Measurements from ENCODE around the gene MUC4. TPM values are rescaled to one million over a fixed set of nuclear protein-coding genes. Genes with fewer than 3 reads are reported as not detected.

Gene MUC4
- polyA plus RNA-seq, 1 of the 3 experiments (the other 2 are of a cell fraction) = 0.07 TPM

DNA sequence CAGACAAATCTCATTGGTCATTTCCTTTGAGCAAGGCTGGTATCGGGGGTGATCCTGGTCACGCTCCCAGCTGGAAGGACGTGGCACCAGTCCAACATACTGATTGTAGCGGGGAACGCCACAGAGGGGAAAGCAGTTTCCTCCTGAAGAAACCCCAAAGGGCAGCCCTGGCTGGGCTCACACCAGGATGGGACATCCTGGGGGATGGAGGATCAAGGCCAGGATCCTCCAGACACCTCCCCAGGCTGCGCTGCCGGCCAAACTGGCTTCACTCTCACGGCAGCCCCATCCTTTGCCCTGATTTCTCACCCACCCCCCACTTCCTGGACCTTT is 54.3 kb downstream of the MUC4 start:
- Histone ChIP-seq H3K27ac (ENCODE audit: low read depth in 2 of 2, low read length in 1 of 2) (no peak overlapping the region), H3K4me2 (no peak overlapping the region), H3K4me1 (ENCODE audit: control insufficient read depth in 1 of 2, insufficient read depth in 2 of 2, low read depth in 1 of 2, low read length in 1 of 2) (peaks cover 0 to 13% of the 10 kb centered on the region in 2 experiments; a peak in 1 of 4 replicates), H3K79me2 (ENCODE audit: insufficient read depth) (no peaks in the 10 kb centered on the region), H3K9me3 (no peaks in the 10 kb centered on the region), H3K36me3 (replicated peaks in 1 of 2; ENCODE audit: control insufficient read depth in 1 of 2, insufficient read depth in 2 of 2, low read length in 1 of 2) (no peaks in the 10 kb centered on the region), H3K9me2 (no peaks in the 10 kb centered on the region), H4K20me1 (ENCODE audit: insufficient read depth) (no peaks in the 10 kb centered on the region), H3K4me3 (ENCODE audit: low read depth in 2 of 2, low read length in 1 of 2) (no peak overlapping the region), H3F3A (replicated peaks; ENCODE audit: insufficient read depth) (no peaks in the 10 kb centered on the region), H3K9ac (no peak overlapping the region), H2AFZ (ENCODE audit: low read depth) (no peak overlapping the region), H3K27me3 (ENCODE audit: insufficient read depth) (peaks cover 46% of the 10 kb centered on the region)
- ChIA-PET POLR2A (no interaction called here), CTCF (interaction anchor here (1.5 kb wide), 1 partner anchor 18 kb away, joined by 4 read pairs; no protein-coding TSS in a partner anchor)
- peak; percentile 80 for DNase-seq
- TF ChIP-seq FOXM1 (IDR thresholded peaks at IDR 0.05; ENCODE audit: low read depth) (no peak), RAD21 (IDR thresholded peaks at IDR 0.05; ENCODE audit: low read length) (no peak), NRF1 (IDR thresholded peaks at IDR 0.05; ENCODE audit: low read depth, low read length) (no peak), SIN3A (IDR thresholded peaks at IDR 0.05; ENCODE audit: borderline replicate concordance, low read depth, low read length) (no peak), JUND (IDR thresholded peaks at IDR 0.05) (no peak), MEF2A (IDR thresholded peaks at IDR 0.05; ENCODE audit: borderline replicate concordance, low read depth) (no peak), POLR2AphosphoS5 (IDR thresholded peaks at IDR 0.05; ENCODE audit: low read depth, low read length) (no peak), TEAD4 (IDR thresholded peaks at IDR 0.05; ENCODE audit: borderline replicate concordance, insufficient read depth) (no peak), CHD2 (IDR thresholded peaks at IDR 0.05; ENCODE audit: low read length, partially characterized antibody) (no peak), EP300 (IDR thresholded peaks at IDR 0.05; ENCODE audit: borderline replicate concordance in 1 of 2, low read depth in 1 of 2, low read length in 1 of 2) (no peak), ELF1 (IDR thresholded peaks at IDR 0.05) (no peak), FOXJ3 (CRISPR knock-in tag; IDR thresholded peaks at IDR 0.05) (no peak)
- TF ChIP-seq, protein P1, sequence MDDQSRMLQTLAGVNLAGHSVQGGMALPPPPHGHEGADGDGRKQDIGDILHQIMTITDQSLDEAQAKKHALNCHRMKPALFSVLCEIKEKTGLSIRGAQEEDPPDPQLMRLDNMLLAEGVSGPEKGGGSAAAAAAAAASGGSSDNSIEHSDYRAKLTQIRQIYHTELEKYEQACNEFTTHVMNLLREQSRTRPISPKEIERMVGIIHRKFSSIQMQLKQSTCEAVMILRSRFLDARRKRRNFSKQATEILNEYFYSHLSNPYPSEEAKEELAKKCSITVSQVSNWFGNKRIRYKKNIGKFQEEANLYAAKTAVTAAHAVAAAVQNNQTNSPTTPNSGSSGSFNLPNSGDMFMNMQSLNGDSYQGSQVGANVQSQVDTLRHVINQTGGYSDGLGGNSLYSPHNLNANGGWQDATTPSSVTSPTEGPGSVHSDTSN (IDR thresholded peaks at IDR 0.05) = no peak
- WGBS (ENCODE audit: low lambda C conversion rate) = 57% methylated on average over 3 of the region's 8 CpGs

DNA sequence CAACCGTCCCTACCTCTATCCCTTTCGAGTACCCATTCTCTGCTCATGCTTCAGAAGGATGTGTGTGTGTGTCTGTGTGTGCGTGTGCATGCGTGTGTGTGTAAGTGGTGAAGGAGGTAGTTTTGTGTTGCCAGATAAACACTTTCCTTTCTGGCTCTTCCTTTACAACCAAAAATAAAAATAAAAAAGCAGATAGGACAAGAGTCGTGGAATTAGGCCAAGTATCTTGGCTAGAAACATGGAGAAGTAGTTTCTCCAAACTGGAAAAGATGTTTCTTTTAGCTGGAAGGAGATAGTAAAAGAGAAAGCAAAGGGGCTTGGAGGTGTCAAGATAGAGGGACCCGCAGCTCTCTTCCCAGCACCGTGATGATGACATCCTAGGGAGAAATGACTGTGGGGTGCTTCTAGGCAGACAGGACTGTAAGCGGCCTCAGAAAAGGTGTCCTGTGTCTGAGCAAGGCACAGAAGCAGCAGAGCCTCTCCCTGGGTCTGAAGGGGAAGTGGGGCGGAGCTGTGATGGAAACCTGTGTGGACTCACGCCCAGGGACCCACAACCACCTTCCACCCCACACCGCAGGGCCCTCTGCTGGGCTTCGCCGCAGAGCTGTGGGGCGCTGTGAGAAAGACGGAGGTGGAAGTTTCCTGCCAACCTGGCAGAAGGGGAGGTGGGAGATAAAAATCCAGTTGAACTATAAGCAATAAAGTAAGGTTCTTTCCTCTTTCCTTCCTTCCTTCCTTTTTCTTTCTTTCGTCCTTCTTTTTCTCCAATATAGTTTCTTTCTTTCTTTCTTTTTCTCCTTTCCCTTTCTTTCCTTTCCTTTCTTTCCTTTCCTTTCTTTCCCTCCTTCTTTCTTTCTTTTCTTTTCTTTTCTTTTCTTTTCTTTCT is 55.7 kb downstream of the MUC4 start:
- no peaks in the 10 kb centered on the region for H3K9me3 ChIP-seq
- ChIA-PET CTCF (interaction anchor here (1.5 kb wide), 2 partner anchors 17 to 95 kb away, joined by 3 to 4 read pairs; no protein-coding TSS in a partner anchor), POLR2A (no interaction called here)
- H3F3A ChIP-seq (replicated peaks; ENCODE audit: insufficient read depth) = no peaks in the 10 kb centered on the region
- H3K4me3 ChIP-seq (ENCODE audit: low read depth in 2 of 2, low read length in 1 of 2) = no peak overlapping the region
- H3K36me3 ChIP-seq (replicated peaks in 1 of 2; ENCODE audit: control insufficient read depth in 1 of 2, insufficient read depth in 2 of 2, low read length in 1 of 2) = no peaks in the 10 kb centered on the region
- DNase-seq = peak; percentile 15
- H3K79me2 ChIP-seq (ENCODE audit: insufficient read depth) = no peaks in the 10 kb centered on the region
- H3K9me2 ChIP-seq = no peaks in the 10 kb centered on the region
- no peak overlapping the region for H3K27ac ChIP-seq (ENCODE audit: low read depth in 2 of 2, low read length in 1 of 2)
- H4K20me1 ChIP-seq (ENCODE audit: insufficient read depth) = no peaks in the 10 kb centered on the region
- peaks cover 0 to 13% of the 10 kb centered on the region in 2 experiments; a peak in 1 of 4 replicates for H3K4me1 ChIP-seq (ENCODE audit: control insufficient read depth in 1 of 2, insufficient read depth in 2 of 2, low read depth in 1 of 2, low read length in 1 of 2)
- WGBS (ENCODE audit: low lambda C conversion rate) = 74% methylated on average over 15 of the region's 16 CpGs
- no peak overlapping the region for H3K9ac ChIP-seq
- no peak for TF ChIP-seq ELF1 (IDR thresholded peaks at IDR 0.05)
- TF ChIP-seq GABPA (IDR thresholded peaks at IDR 0.05; ENCODE audit: low read depth) = no peak
- no peak for TF ChIP-seq RAD21 (IDR thresholded peaks at IDR 0.05; ENCODE audit: low read length)
- no peak for TF ChIP-seq MAX (IDR thresholded peaks at IDR 0.05; ENCODE audit: low read depth)
- no peak overlapping the region for H2AFZ ChIP-seq (ENCODE audit: low read depth)
- no peak overlapping the region for H3K4me2 ChIP-seq
- H3K27me3 ChIP-seq (ENCODE audit: insufficient read depth) = peaks cover 33% of the 10 kb centered on the region
